Liver (tissue), 2 donors: ENCODE measurements around the gene EVPL.

Experiments
- CTCF ChIP-seq: fragments of 150-350 bp; IDR thresholded peaks from 2 replicates; pipeline ENCODE4 v1.5.1; 2017; ENCODE audit warnings: improper control_type of control experiment, low read depth, low read length; ENCODE audit not compliant: missing input control
- YY1 ChIP-seq: IDR thresholded peaks from 2 replicates; pipeline ENCODE4 v1.6.1; 2016; ENCODE audit warnings: antibody characterized with exemption, mild to moderate bottlenecking
- donor health status: healthy.

DNA sequence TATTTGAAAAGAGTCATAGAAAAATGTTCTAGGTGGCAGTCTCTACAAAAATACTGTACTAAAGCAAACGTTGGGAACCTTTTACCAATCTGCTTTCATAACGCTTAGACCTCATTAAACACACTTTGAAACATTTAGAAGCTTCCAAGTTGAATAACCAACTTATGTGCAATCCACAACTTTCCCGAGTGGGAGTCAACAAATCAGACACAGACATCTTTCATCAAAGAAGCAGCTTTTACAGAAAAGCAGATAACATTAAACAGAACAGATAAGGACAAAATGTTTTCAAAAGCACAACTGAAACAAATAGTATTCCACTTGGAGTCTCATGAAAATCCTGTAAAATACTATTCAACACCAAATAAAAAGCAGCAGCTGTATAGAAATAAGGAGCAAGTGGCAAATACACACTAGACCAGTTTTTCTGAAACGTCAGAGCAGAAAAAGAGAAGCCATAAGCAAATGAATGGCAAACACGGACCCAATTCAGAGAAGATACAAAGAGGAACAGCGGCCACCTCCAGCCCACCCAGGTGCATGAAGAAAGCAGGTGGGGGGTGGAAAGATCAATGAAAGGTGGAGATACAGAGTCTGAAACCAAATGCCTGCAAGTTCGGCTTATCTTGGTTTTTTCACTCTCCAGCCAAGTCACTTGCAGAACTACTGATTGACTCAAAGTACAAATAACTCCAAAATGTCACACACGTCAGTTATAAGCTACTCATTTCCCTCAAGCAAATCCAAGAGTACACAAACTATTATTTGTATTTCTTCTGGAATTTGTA is 67.9 kb downstream of the EVPL start:
- TF ChIP-seq CTCF, result no peak
- no peak for TF ChIP-seq YY1
